Aorta (tissue), 5 donors: Measurements from ENCODE around the gene AIF1. TPM values are rescaled to one million over a fixed set of nuclear protein-coding genes. Genes with fewer than 3 reads are reported as not detected.

ENCODE experiments used
- ATAC-seq: fragments of 200-7000 bp; cut with Tn5 transposase; one replicate; pipeline ENCODE4 v1.9.1; 2022; ENCODE audit warnings: moderate library complexity; ENCODE audit not compliant: low FRiP score
- DNase-seq, 2 donors: peaks; one replicate each; pipeline ENCODE4 v3.0.0-alpha.2; 2020
- H3K27ac ChIP-seq, 2 donors: one replicate each; pipeline ENCODE4 v1.5.1; 2013; ENCODE audit warnings: low read length in 2 of 2, mild to moderate bottlenecking in 2 of 2, moderate library complexity in 2 of 2, control low read depth in 1 of 2, inconsistent platforms in 1 of 2, low read depth in 1 of 2
- H3K27me3 ChIP-seq, 2 donors: one replicate each; pipeline ENCODE4 v1.6.1; 2013; ENCODE audit warnings: control low read depth in 1 of 2, low read length in 1 of 2, mild to moderate bottlenecking in 1 of 2, moderate library complexity in 1 of 2; ENCODE audit not compliant: insufficient read depth in 2 of 2, control insufficient read depth in 1 of 2
- H3K36me3 ChIP-seq, 2 donors: one replicate each; pipeline ENCODE4 v1.6.1; 2013; ENCODE audit warnings: control low read depth in 1 of 2, low read length in 1 of 2, mild to moderate bottlenecking in 1 of 2; ENCODE audit not compliant: insufficient read depth in 2 of 2, control insufficient read depth in 1 of 2
- H3K4me1 ChIP-seq, 2 donors: one replicate each; pipeline ENCODE4 v1.6.1; 2013; ENCODE audit warnings: low read length in 2 of 2, control low read depth in 1 of 2, mild to moderate bottlenecking in 1 of 2, moderate library complexity in 1 of 2; ENCODE audit not compliant: insufficient read depth in 2 of 2, control insufficient read depth in 1 of 2
- H3K4me3 ChIP-seq, 2 donors: one replicate each; pipeline ENCODE4 v1.5.1; 2013; ENCODE audit warnings: low read length in 2 of 2, control low read depth in 1 of 2, mild to moderate bottlenecking in 1 of 2
- H3K9me3 ChIP-seq: one replicate; pipeline ENCODE4 v1.6.1; 2013; ENCODE audit warnings: mild to moderate bottlenecking, low read length; ENCODE audit not compliant: control insufficient read depth
- WGBS, 2 donors: extraction: QIAGEN DNeasy Blood & Tissue Kit; methylation state at CpG; one replicate each; pipeline ENCODE4 v1.1.7; 2013; 5-methylcytosine and 5-hydroxymethylcytosine counted together
- intact Hi-C, 2 donors: fragments of 100-400 bp; cut with DNase I; formaldehyde crosslinking; loops; one replicate each; pipeline versions ENCODE4 v1.14.2 to v1.15.0; 2022
- polyA plus RNA-seq, 2 donors: library from polyadenylated mRNA; stranded (reverse); fragments of 200-250 nt; gene quantifications; one replicate each; pipeline ENCODE4 v1.2.3, GENCODE V29; 2013
- total RNA-seq, 2 donors: library from RNA; stranded (reverse); fragmentation: NEBNext Ultra II Directional; extraction: Animal tissue kit (Norgen Biotek cat#: 25700); gene quantifications; one replicate each; pipeline ENCODE4 v1.2.1, GENCODE V29; 2021
- donor health status: healthy with polysubstance abuse.
- donor health status: Bipolar disorder and iron deficiency.
- donor health status: DM: no; HTN: no; CAD: no.
- donor health status: DM: no; HTN: no; CAD: no.
- donor health status: DM: yes; HTN: yes; CAD: no.

The AIF1 gene
- total and polyA plus RNA-seq, 4 donors: 32.6 to 166 (median 53.3) TPM

- H3K27me3 ChIP-seq: no peaks in the 10 kb centered on the region
- H3K9me3 ChIP-seq: no peaks in the 10 kb centered on the region
- no peak for DNase-seq
- no peaks in the 10 kb centered on the region for H3K36me3 ChIP-seq
- H3K4me3 ChIP-seq: no peak overlapping the region
- ATAC-seq: no peak
- H3K4me1 ChIP-seq: no peaks in the 10 kb centered on the region
- 79 to 86% methylated on average over 14 of the region's 14 CpGs for WGBS, 2 donors
- no peak overlapping the region for H3K27ac ChIP-seq
- intact Hi-C loops: no loop called here
Observed at GRCh38 chr6:31574106-31575061, 40.6 kb upstream of the AIF1 start.

DNA sequence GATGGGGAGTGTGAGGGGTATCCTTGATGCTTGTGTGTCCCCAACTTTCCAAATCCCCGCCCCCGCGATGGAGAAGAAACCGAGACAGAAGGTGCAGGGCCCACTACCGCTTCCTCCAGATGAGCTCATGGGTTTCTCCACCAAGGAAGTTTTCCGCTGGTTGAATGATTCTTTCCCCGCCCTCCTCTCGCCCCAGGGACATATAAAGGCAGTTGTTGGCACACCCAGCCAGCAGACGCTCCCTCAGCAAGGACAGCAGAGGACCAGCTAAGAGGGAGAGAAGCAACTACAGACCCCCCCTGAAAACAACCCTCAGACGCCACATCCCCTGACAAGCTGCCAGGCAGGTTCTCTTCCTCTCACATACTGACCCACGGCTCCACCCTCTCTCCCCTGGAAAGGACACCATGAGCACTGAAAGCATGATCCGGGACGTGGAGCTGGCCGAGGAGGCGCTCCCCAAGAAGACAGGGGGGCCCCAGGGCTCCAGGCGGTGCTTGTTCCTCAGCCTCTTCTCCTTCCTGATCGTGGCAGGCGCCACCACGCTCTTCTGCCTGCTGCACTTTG is 39.6 kb upstream of the AIF1 start, which contains the start of gene TNF:
Gene TNF, plus strand, starts transcription at position 231 of the 567 bp plus-strand sequence. Its CDS starts 177 bp downstream, at position 408.
- no peaks in the 10 kb centered on the region for H3K27me3 ChIP-seq
- no peaks in the 10 kb centered on the region for H3K36me3 ChIP-seq
- DNase-seq: peak; percentile 78
- no peak within 1 kb of the TSS for H3K27ac ChIP-seq
- H3K4me3 ChIP-seq: no peak within 1 kb of the TSS
- no peaks in the 10 kb centered on the region for H3K4me1 ChIP-seq
- 73 to 74% methylated on average over 19 of the region's 19 CpGs for WGBS, 2 donors
- no peak for ATAC-seq
- intact Hi-C loops: no loop called here
- no peaks in the 10 kb centered on the region for H3K9me3 ChIP-seq

DNA sequence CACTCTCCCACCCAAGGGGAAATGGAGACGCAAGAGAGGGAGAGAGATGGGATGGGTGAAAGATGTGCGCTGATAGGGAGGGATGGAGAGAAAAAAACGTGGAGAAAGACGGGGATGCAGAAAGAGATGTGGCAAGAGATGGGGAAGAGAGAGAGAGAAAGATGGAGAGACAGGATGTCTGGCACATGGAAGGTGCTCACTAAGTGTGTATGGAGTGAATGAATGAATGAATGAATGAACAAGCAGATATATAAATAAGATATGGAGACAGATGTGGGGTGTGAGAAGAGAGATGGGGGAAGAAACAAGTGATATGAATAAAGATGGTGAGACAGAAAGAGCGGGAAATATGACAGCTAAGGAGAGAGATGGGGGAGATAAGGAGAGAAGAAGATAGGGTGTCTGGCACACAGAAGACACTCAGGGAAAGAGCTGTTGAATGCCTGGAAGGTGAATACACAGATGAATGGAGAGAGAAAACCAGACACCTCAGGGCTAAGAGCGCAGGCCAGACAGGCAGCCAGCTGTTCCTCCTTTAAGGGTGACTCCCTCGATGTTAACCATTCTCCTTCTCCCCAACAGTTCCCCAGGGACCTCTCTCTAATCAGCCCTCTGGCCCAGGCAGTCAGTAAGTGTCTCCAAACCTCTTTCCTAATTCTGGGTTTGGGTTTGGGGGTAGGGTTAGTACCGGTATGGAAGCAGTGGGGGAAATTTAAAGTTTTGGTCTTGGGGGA is 38.9 kb upstream of the AIF1 start:
- Histone ChIP-seq H3K27ac (no peak overlapping the region), H3K4me3 (no peak overlapping the region), H3K9me3 (no peaks in the 10 kb centered on the region), H3K27me3 (no peaks in the 10 kb centered on the region), H3K4me1 (no peaks in the 10 kb centered on the region), H3K36me3 (no peaks in the 10 kb centered on the region)
- 66 to 68% methylated on average over 8 of the region's 8 CpGs for WGBS, 2 donors
- ATAC-seq (no peak), DNase-seq (no peak)
- intact Hi-C loops: no loop called here

- DNase-seq: no peak
- Histone ChIP-seq H3K27ac (no peak overlapping the region), H3K9me3 (no peaks in the 10 kb centered on the region), H3K36me3 (no peaks in the 10 kb centered on the region), H3K4me3 (no peak overlapping the region), H3K4me1 (no peaks in the 10 kb centered on the region), H3K27me3 (no peaks in the 10 kb centered on the region)
- intact Hi-C loops: no loop called here
- ATAC-seq: no peak
- WGBS, 2 donors: 87 to 88% methylated on average over 18 to 19 of the region's 19 CpGs
Observed at GRCh38 chr6:31576897-31577578, 38.0 kb upstream of the AIF1 start.

DNA sequence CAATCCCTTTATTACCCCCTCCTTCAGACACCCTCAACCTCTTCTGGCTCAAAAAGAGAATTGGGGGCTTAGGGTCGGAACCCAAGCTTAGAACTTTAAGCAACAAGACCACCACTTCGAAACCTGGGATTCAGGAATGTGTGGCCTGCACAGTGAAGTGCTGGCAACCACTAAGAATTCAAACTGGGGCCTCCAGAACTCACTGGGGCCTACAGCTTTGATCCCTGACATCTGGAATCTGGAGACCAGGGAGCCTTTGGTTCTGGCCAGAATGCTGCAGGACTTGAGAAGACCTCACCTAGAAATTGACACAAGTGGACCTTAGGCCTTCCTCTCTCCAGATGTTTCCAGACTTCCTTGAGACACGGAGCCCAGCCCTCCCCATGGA is 37.5 kb upstream of the AIF1 start:
- Histone ChIP-seq H3K4me3 (no peak overlapping the region), H3K27ac (no peak overlapping the region), H3K9me3 (no peaks in the 10 kb centered on the region), H3K4me1 (no peaks in the 10 kb centered on the region), H3K27me3 (no peaks in the 10 kb centered on the region), H3K36me3 (no peaks in the 10 kb centered on the region)
- DNase-seq (no peak), ATAC-seq (no peak)
- intact Hi-C loops: no loop called here
- 82 to 84% methylated on average over 3 of the region's 3 CpGs for WGBS, 2 donors

GRCh38 chr6:31578184-31579118 is 36.6 kb upstream of the AIF1 start:
- H3K27ac ChIP-seq: no peak overlapping the region
- H3K36me3 ChIP-seq: no peaks in the 10 kb centered on the region
- no peak overlapping the region for H3K4me3 ChIP-seq
- ATAC-seq (no peak), DNase-seq (no peak)
- no peaks in the 10 kb centered on the region for H3K9me3 ChIP-seq
- no peaks in the 10 kb centered on the region for H3K4me1 ChIP-seq
- H3K27me3 ChIP-seq: no peaks in the 10 kb centered on the region
- 82 to 84% methylated on average over 12 of the region's 12 CpGs for WGBS, 2 donors
- intact Hi-C loops: no loop called here

DNA sequence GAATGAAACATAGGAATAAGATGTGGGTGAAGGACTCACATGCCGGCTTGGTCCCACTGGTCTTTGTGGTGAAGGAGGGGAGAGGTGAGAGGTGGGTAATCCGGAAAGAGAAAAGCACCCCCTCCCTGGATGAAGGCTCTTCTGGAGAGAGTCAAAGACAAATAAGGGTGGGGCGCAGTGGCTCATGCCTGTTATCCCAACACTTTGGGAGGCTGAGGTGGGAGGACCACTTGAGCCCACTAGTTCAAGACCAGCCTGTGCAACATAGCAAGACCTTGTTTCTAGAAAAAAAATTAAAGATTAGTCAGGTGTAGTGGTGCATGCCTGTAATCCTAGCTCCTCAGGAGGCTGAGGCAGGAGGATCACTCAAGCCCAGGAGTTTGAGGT is 35.9 kb upstream of the AIF1 start:
- WGBS, 2 donors: 92 to 94% methylated on average over 3 of the region's 3 CpGs
- Histone ChIP-seq H3K4me3 (no peak overlapping the region), H3K9me3 (no peaks in the 10 kb centered on the region), H3K4me1 (no peaks in the 10 kb centered on the region), H3K27ac (no peak overlapping the region), H3K27me3 (no peaks in the 10 kb centered on the region), H3K36me3 (no peaks in the 10 kb centered on the region)
- intact Hi-C loops: no loop called here
- DNase-seq: no peak
- no peak for ATAC-seq
